ENCODE measurements around the gene SLC66A2.
"Not testable (repeated sequence)": the region's sequence is repeated elsewhere in the genome, so short reads cannot be mapped to it uniquely, and the experiment has no call there.

The SLC66A2 gene

GRCh38 chr18:79951545-79952455, at the start of gene SLC66A2:
Gene SLC66A2, minus strand, starts transcription at chr18:79951653. Its CDS starts 727 bp downstream, at chr18:79950926.
- peak; percentile 85 for DNase-seq

- DNase-seq: no peak
Observed at GRCh38 chr18:80000877-80001276, 49.4 kb upstream of the SLC66A2 start.

GRCh38 chr18:79999701-80000100, 48.2 kb upstream of the SLC66A2 start:
- not testable (repeated sequence) for DNase-seq

GRCh38 chr18:79991494-79991893, 40.0 kb upstream of the SLC66A2 start:
- DNase-seq: no peak

- no peak for DNase-seq
Observed at GRCh38 chr18:79989195-79989497, 37.7 kb upstream of the SLC66A2 start.

- DNase-seq: peak; percentile 92
Observed at GRCh38 chr18:79988451-79989194, 37.2 kb upstream of the SLC66A2 start, which contains the start of gene TXNL4A. Gene TXNL4A, minus strand, starts transcription at chr18:79988563. Its CDS starts 171 bp downstream, at chr18:79988392.

- peak; percentile 87 for DNase-seq
Observed at GRCh38 chr18:79988071-79988450, 36.6 kb upstream of the SLC66A2 start.

- DNase-seq: no peak
Observed at GRCh38 chr18:79987566-79987965, 36.1 kb upstream of the SLC66A2 start.

- DNase-seq: peak; percentile 25
Observed at GRCh38 chr18:79986726-79987125, 35.3 kb upstream of the SLC66A2 start.

- DNase-seq: no peak
Observed at GRCh38 chr18:79985172-79985571, 33.7 kb upstream of the SLC66A2 start.

- DNase-seq: no peak
Observed at GRCh38 chr18:79983793-79984192, 32.3 kb upstream of the SLC66A2 start.

GRCh38 chr18:79983253-79983652, 31.8 kb upstream of the SLC66A2 start:
- DNase-seq: no peak

- no peak for DNase-seq
Observed at GRCh38 chr18:79982736-79983135, 31.3 kb upstream of the SLC66A2 start.

- DNase-seq: no peak
Observed at GRCh38 chr18:79980585-79980984, 29.1 kb upstream of the SLC66A2 start.

- DNase-seq: no peak
Observed at GRCh38 chr18:79979843-79980242, 28.4 kb upstream of the SLC66A2 start.

GRCh38 chr18:79975985-79976680, 24.7 kb upstream of the SLC66A2 start:
- no peak for DNase-seq

- no peak for DNase-seq
Observed at GRCh38 chr18:79975043-79975442, 23.6 kb upstream of the SLC66A2 start.

- no peak for DNase-seq
Observed at GRCh38 chr18:79974025-79974654, 22.7 kb upstream of the SLC66A2 start.

- no peak for DNase-seq
Observed at GRCh38 chr18:79973517-79973916, 22.1 kb upstream of the SLC66A2 start.

- DNase-seq: no peak
Observed at GRCh38 chr18:79972720-79973119, 21.3 kb upstream of the SLC66A2 start.

GRCh38 chr18:79971986-79972385, 20.5 kb upstream of the SLC66A2 start:
- no peak for DNase-seq

- no peak for DNase-seq
Observed at GRCh38 chr18:79971211-79971952, 19.9 kb upstream of the SLC66A2 start.

All from retina (tissue), 1 donor.